ENCODE results near the gene C5orf52.

DNA sequence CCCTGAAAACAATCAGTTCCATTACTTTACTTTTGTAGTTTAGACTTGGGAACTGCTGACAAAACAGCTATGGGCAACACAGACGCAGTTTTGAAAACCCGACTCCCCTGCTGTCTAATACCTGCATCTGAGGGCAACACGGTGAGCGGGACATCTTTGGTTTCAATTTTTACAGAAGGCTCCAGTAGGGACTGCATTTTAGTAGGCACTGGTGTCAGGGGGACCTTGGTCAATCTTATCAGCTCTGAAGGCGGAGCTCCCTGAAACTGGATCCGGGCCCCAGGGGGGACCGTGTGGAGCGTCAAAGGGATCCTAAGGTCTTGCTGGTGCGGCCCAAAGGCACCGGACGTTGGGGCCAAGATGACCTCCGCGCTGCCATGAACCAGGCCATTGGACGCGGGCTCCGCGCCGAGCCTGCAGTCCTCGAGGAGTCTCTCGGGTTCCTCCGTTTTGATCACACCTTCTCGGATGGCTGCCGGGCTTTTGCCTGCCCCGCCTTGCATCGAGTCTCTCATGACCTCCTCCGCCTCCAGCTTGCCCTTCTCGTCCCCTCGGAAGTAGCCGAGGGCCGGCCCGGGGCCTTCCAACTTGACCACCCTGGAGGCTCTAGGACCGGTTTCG lies 20.2 kb upstream of the C5orf52 start:
- TF ChIP-seq CTCF (IDR thresholded peaks at IDR 0.05; ENCODE audit: insufficient read depth, low read depth, low read length) (no peak), EZH2 (IDR thresholded peaks at IDR 0.05; ENCODE audit: insufficient read depth, low read length) (no peak)

Measured in astrocyte (in vitro differentiated cells and primary cell).